ENCODE results near the gene RPS6KA4.

The RPS6KA4 gene

DNA sequence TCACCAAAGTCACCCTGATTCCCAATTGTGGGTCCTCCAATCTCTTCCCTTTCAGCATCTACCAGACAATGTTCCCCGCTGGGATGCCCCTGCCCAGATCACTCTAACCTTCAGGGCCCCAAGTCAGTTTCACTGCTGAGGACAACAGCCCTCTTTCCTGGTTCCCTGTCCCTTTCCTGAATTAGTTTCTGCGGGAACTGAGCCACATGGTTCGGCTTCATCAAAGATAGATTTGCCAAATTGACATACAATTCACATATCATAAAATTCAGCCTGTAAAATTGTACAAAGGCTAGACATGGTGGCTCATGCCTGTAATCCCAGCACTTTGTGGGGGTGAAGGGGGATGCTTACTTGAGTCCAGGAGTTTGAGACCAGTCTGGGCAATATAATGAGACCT, 31.0 kb upstream of the RPS6KA4 start:
- DNase-seq = no peak

DNA sequence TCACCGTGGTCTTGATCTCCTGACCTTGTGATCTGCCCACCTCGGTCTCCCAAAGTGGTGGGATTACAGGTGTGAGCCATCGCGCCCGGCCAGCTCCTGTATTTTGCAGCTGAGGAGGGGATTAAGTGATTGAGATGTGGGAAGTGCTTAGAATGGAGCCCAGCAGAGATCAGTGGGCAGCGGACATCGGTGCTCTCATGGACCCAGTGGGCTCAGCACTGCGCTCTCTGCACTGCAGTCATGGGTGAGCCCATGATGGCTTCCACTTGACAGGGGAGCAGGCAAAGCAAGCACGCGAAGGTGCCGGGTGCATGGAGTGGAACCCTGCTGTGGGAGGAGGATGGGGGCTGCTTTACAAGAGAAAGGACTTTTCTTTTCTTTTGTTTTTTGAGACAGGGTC, 28.1 kb upstream of the RPS6KA4 start:
- DNase-seq = no peak

DNA sequence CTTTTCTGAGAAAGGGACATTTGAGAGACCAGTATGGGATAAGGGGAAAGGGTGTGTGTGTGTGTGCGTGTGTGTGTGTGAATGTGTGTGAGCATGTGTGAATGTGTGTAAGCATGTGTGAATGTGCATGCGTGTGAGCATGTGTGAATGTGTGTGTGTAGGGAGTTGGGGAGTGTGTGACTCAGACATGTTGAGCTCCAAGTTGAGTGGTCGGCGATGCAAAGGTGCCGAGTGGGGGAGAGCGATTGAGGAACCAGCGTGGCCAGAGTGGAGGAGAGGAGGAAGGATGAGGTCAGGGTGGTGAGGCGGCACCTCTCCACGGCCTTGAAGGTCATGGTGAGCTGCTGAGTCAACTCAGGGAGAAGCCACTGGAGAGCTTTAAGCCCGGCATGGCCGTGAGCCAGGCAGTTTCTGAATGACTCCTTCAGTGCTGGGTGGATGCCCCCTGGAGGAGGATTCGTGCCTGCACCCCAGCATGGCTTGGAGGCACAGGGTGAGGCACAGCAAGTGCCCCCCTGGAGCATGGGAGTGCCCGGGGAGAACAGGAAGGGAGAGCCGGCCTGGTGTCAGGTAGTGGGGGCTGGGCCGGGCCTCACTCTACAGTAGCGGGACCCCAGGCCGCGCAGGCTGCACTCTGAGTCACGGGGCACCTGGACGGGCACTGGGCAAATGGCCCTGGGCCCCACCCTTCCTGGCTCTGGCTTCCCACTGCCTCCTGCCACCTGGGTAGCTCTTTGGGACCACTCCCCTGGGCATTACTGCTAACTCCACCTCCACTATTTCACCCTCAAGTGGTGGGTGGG, 27.2 kb upstream of the RPS6KA4 start:
- peak; percentile 82 for DNase-seq

DNA sequence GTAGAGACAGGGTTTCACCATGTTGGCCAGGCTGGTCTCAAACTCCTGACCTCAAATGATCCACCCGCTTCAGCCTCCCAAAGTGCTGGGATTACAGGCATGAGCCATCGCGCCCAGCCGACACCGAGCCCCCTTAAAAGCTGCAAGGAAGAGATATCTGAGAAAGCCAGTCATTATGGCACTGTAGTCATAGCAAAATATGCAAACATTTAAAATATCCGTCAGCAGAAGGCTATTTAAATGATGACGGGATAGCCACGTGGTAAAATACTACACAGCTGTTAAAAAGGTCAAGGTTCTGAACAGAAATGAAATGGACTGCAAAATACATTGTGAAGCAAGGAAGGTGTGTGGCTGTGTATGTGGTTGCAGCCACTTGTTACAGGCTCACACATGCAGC, 25.4 kb upstream of the RPS6KA4 start:
- DNase-seq = no peak

DNA sequence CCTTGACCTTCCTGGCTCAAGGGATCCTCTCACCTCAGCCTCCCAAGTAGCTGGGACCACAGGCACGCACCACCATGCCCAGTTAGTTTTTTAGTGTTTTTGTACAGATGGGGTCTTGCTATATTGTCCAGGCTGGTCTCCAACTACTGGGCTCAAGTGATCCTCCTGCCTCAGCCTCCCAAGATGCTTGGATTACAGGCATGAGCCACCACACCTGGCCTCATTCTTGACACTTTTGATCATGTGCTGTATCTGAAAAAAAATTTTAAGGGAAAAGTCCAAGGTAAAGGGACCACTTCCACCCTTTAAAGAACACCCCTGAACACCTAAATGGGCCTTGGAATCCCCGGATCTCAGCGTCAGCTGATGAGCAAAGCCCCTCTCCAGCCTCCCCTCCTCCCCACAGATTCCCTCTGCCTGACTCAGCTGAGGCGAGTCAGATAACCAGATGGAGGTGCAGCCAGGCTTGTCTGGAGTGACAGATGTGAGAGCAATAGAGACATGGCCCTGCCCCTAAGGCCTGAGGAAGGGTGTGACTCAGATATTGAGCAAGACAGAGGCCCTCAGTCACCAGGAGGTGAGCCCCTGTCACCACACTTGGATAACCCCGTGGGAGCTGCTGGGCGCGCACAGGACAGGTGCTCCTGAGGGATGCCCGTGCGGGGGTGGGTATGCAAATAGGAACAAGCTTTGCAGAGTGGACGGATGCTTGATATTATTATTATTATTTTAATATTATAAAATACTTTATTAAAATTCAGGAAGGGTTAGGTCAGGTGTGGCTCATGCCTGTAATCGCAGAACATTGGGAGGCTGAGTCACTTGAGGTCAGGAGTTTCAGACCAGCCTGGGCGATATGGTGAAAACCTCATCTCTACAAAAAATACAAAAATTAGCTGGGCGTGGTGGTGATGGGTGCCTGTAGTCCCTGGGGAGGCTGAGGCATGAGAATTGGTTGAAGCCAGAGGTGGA, 23.9 kb upstream of the RPS6KA4 start:
- no peak for DNase-seq

DNA sequence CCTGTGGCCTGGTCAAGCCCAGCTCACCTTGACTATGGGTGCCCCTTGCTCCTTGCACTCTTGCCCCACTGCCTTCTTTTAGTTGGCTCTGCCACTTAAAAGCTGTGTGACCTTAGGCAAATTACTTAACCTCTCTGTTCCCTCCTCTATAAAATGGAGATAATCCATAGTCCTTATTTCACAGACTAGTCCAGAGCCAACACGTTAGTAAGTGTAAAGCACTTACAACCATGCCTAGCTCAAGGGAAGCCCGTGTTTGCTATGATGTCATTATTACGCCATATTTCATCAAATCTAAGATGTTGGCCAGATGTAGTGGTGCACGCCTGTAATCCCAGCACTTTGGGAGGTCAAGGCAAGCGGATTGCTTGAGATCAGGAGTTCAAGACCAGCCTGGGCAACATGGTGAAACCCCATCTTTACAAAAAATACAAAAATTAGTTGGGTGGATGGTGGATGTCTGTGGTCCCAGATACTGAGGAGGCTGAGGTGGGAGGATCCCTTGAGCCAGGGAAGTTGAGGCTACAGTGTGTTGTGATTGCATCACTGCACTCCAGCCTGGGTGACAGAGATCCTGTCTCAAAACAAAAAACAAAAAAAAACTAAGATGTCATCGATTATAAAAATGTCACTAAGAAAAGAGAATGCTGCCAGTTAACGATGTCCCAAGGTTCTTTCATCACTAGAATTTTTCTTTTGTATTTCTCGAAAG, 21.3 kb upstream of the RPS6KA4 start:
- DNase-seq = no peak

DNA sequence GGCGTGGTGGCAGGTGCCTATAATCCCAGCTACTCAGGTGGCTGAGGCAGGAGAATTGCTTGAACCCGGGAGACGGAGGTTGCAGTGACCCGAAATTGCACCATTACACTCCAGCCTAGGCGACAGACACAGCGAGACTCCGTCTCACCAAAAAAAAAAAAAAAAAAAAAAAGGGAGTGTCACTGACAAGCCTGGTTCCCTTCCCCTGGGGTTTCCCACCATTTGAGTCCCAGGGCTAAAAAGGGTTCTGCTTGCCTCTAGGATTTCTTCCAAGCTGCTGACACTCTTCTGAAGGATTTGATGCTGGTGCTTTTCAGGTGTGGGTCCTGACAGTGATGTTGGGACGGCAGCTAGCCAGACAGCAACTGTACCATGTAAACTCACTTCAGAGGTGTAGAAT, 20.2 kb upstream of the RPS6KA4 start:
- DNase-seq = no peak

DNA sequence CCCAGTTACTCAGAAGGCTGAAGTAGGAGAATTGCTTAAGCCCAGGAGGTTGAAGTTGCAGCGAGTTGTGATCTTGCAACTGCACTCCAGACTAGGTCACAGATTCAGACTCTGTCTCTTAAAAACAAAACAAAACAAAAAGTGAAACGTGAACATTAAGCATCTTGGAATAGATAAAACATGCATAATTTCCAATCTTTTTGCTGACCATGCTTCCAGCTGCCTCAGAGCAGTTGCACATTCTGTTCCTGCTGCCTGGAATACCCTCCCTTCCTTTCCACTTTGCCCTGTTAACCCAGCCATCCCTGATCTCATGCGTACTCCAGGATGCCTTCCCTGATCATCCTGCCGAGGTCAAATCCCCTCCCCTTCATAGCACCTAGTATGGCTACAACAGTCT, 19.7 kb upstream of the RPS6KA4 start:
- DNase-seq = no peak

DNA sequence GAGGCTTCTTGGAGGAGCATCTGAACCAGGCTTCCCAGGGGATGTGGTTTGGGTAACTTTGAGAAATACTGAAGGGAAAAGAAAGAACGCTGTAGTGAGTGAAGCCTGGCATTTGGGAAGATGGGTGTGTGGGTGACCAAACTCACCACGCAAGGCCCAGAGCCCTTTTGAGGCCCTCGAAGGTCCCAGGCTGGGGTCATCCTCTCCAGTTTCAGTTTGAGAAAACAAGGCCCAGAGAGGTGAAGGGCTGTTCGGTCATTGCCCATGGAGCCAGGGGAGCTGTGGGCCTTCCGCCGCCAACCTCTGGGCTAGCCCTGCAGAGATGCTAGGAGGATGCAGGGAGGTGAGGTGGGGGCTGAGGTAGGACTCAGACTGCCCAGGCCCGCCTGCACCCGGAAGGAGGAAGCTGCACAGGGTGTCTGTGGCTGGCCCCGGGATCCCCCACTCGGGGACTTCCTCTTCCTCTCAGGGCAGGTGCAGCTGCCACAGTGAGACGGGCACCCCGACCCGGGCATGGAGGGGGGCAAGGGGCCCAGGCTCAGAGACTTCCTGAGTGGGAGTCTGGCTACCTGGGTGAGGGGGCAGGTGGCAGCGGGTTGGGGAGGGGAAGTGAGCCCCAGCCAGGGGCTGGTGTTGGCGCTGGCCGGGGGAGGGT, 19.1 kb upstream of the RPS6KA4 start, which contains the start of gene CCDC88B:
CCDC88B (plus strand) TSS at position 451 of the 655 bp plus-strand sequence; CDS start at position 514, 63 bp downstream.
- DNase-seq = peak; percentile 87

DNA sequence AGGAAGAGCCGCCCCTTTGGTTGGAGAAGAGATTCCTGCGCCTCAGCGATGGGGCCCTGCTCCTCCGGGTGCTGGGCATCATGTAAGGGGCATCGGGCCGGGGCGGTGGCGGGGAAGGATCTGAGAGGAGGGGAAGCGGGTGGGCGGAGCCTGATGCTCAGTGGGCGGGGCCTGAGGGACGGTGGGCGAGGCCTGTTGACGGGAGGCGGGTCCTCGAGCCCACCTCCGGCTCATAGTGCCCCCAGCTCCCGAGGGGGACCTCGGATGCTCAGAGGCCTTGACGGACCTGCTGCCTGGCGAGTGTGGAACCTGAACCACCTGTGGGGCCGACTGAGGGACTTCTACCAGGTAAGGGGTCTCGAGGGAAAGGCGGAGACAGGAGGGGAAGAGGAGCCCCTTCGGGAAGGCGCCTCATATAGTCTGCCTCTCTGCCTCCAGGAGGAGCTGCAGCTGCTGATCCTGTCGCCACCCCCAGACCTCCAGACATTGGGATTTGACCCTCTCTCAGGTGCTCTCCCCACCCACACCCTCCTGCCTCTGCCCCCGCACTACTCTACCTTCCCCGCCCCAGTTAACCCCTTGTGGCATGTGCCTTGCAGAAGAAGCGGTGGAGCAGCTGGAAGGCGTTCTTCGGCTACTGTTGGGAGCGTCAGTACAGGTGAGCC, 18.2 kb upstream of the RPS6KA4 start:
- peak; percentile 54 for DNase-seq

DNA sequence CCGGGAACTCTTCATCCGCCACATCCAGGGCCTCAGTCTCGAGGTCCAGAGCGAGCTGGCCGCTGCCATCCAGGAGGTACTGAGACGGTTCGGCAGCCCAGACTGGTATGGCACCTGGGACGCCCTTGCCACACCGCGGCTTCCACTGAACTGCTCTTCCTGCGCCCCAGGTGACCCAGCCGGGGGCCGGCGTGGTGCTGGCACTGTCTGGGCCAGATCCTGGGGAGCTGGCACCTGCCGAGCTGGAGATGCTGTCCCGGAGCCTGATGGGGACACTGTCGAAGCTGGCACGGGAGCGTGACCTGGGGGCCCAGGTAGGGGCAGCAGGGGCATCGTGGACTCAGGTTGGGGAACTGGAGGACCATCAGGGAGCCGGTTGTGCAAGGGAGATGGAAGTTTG, 17.5 kb upstream of the RPS6KA4 start:
- no peak for DNase-seq

DNA sequence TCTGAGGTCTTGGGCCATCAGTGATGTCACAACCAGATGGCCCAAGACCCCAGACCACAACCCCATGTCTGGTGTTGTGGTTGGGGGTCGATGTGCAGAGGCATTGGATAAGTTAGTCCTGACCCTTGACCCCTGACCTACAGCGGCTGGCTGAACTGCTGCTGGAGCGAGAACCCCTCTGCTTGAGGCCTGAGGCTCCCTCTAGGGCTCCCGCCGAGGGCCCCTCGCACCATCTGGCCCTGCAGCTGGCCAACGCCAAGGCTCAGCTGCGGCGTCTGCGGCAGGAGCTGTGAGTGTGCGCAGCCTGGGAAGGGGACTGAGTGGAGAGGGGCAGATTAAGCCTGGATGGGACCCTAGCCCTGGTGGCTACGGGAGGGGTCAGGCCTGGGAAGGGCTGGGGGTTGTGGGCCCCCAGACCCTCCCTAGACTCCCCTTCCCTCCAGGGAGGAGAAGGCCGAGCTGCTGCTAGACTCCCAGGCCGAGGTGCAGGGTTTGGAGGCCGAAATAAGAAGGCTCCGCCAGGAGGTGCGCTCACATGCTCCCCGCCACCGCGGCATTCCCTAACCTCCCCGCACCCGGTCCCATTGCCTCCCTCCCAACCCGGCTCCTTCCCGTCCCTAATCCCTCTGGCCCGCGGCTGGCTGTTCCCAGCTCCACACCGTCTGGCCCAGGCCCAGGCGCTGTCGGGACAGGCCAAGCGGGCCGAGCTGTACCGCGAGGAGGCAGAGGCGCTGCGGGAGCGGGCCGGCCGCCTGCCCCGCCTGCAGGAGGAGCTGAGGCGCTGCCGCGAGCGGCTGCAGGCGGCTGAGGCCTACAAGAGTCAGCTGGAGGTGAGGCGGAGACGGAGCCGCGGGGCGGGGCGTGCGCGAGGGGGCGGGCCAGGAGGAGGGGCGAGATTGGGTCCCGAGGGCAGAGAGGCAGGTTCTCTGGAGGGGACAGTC, 16.8 kb upstream of the RPS6KA4 start:
- DNase-seq = peak; percentile 85

DNA sequence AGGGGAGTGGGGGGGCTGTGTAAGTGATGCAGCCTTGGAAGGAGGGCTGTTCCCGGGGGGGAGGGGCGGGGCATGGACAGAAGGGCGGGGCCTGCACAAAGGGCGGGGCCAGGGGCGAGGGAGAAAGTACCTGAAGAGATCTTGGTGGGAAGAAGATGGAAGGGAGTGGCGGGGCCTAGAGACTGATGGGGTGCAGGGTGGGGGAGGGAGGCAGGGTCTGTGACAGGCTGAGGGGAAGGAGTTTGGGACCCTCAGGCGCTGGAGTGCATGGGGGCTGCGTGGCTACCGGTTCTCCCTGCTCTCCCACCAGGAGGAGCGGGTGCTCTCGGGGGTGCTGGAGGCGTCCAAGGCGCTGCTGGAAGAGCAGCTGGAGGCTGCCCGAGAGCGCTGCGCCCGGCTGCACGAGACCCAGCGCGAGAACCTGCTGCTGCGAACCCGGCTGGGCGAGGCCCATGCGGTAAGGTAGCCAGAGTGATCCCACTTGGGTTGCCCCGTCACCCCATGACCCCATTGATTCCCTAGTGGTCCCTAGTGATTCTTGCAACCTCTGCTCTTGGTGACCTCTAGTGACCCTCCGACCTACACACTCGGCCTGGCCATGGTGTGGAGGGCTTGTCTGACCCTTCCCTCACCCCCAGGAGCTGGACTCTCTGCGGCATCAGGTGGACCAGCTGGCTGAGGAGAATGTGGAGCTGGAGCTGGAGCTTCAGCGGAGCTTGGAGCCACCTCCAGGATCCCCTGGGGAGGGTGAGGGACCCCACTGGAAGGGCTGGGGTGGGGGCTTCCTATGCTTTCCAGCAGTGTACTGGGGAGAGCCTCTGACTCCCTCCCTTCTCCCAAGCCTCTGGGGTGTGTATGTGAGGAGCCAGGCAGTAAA, 15.9 kb upstream of the RPS6KA4 start:
- no peak for DNase-seq

DNA sequence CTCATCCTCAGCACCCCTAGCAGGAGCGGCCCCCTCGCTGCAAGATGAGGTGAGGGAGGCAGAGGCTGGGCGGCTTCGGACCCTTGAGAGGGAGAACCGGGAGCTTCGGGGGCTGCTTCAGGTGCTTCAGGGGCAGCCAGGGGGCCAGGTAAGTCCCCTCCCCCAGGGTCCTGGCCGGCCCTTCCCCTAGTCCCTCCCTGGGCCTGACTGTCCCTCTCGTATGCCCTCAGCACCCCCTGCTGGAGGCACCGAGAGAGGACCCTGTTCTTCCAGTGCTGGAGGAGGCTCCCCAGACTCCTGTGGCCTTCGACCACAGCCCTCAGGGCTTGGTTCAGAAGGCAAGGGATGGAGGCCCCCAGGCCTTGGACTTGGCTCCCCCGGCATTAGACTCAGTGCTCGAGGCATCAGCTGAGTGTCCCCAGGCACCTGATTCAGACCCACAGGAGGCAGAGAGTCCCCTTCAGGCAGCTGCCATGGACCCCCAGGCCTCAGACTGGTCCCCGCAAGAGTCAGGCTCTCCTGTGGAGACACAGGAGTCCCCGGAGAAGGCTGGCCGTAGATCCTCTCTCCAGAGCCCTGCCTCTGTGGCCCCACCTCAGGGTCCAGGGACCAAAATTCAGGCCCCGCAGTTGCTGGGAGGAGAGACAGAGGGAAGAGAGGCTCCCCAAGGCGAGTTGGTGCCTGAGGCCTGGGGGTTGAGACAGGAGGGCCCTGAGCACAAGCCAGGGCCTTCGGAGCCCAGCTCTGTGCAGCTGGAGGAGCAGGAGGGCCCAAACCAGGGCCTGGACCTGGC, 15.0 kb upstream of the RPS6KA4 start:
- no peak for DNase-seq

DNA sequence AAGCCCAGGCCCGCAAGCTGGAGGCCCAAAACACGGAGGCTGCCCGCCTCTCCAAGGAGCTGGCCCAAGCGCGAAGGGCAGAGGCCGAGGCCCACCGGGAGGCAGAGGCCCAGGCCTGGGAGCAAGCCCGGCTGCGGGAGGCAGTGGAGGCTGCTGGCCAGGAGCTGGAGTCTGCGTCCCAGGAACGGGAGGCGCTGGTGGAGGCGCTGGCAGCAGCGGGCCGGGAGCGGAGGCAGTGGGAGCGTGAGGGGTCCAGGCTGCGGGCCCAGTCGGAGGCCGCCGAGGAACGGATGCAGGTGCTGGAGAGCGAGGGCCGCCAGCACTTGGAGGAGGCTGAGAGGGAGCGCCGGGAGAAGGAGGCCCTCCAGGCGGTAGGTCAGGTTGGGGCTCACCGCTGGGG, 14.2 kb upstream of the RPS6KA4 start:
- DNase-seq = no peak

DNA sequence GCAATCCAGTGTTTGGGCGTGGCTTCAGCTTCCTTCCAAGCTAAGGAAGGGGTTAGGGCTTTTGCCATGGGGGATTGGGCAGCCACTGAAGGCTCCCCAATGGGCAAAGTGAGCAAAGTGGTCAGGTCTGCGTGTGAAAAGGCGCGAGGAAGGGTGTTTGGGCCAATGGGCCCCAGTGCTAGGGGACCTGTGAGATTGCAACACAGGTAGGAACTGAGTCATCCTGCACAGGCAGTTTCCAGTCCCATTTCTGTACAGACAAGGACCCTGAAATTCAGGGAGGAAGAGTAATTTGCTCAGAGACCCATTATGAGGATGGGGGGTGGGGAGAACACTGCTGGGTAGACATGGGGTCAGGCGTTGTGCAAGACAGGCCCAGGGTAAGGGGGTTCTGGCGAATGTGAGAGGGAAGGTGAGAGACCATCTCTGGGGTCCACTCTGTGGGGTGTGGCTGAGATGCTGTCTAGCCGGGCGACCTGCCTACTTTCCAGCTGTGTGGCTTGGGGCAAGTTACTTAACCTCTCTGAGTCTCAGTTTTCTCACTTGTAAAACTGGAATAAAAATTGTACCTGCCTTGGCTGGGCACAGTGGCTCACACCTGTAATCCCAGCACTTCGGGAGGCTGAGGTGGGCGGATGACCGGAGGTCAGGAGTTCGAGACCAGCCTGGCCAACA, 11.6 kb upstream of the RPS6KA4 start:
- DNase-seq = no peak

DNA sequence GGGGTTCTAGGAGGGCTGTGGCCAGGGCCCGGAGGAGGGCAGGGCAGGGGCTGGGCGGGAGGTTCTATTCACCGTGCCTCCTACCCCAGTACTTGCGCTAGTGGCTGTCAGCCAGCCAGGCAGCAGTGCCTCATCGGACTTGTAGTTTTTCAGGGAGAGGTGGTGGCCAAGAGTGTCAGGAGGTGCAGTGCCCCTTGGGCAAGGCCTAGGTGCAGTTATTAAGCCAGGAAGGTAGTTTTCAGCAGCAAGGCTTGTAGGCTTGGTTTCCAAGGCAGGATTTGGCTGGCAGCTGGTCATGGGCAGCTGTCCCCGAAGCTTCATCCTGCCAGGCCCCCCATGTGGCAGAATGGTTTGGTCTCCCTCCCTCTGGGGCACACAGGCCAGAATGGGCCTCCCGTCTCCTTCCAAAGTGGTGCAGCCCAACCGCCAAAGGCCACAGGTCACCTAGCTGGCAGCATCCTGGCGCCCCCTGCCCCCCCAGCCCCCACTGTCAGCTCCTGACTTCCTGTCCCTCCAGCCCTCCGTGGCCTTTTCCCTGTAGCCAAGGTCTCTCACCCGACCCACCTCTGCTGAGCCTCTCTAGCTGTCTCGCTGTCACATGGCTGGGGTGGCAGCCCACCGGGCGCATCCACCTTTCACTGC, 10.5 kb upstream of the RPS6KA4 start:
- DNase-seq = no peak

DNA sequence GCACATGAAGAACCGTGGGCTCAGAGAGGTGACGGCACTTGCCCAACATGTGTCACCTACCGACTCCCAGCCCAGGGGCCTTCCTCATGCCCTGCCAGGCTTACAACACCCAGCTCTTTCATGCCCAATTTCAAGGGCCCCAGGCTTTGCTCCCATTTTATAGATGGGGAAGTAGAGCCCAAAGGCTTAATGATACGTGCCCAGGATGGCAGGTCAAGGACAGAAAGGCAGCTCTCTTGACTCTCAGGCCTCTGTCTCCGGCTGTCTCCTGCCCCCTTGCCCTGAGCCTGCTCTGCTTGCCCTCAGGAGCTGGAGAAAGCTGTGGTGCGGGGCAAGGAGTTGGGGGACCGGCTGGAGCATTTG, 10.0 kb upstream of the RPS6KA4 start:
- no peak for DNase-seq

Measured in CD4-positive, alpha-beta T cell treated with Interleukin-4 for 4 hours (primary cell).